Esophagus (tissue), 2 donors: ENCODE measurements around the gene THSD4. TPM values are rescaled to one million over a fixed set of nuclear protein-coding genes. Genes with fewer than 3 reads are reported as not detected.

Experiments
- H3K27ac ChIP-seq, 2 donors: one replicate each; pipeline ENCODE4 v1.5.1; 2013; ENCODE audit warnings: low read depth in 2 of 2, mild to moderate bottlenecking in 2 of 2, inconsistent platforms in 1 of 2, low read length in 1 of 2, moderate library complexity in 1 of 2
- H3K27me3 ChIP-seq, 2 donors: one replicate each; pipeline ENCODE4 v1.6.1; 2013; ENCODE audit warnings: low read length in 2 of 2, control low read depth in 1 of 2, mild to moderate bottlenecking in 1 of 2; ENCODE audit not compliant: insufficient read depth in 2 of 2, control insufficient read depth in 1 of 2
- H3K36me3 ChIP-seq, 2 donors: one replicate each; pipeline ENCODE4 v1.6.1; 2013; ENCODE audit warnings: low read length in 1 of 2; ENCODE audit not compliant: control insufficient read depth in 2 of 2, insufficient read depth in 2 of 2
- H3K4me1 ChIP-seq, 2 donors: one replicate each; pipeline ENCODE4 v1.6.1; 2013; ENCODE audit warnings: low read length in 1 of 2; ENCODE audit not compliant: control insufficient read depth in 2 of 2, insufficient read depth in 2 of 2
- H3K4me3 ChIP-seq, 2 donors: one replicate each; pipeline ENCODE4 v1.5.1; 2013; ENCODE audit warnings: low read length in 2 of 2, mild to moderate bottlenecking in 2 of 2, low read depth in 1 of 2, moderate library complexity in 1 of 2
- H3K9me3 ChIP-seq, 2 donors: one replicate each; pipeline ENCODE4 v1.6.1; 2013; ENCODE audit warnings: mild to moderate bottlenecking in 2 of 2, low read depth in 1 of 2, low read length in 1 of 2, moderate library complexity in 1 of 2; ENCODE audit not compliant: control insufficient read depth in 2 of 2, insufficient read depth in 1 of 2
- WGBS, 2 donors: extraction: QIAGEN DNeasy Blood & Tissue Kit; methylation state at CpG; one replicate each; pipeline ENCODE4 v1.1.7; 2013; 5-methylcytosine and 5-hydroxymethylcytosine counted together
- polyA plus RNA-seq, 2 donors: library from polyadenylated mRNA; stranded (reverse); fragments of 200-250 nt; gene quantifications; one replicate each; pipeline ENCODE4 v1.2.3, GENCODE V29; 2013
- donor health status: healthy with polysubstance abuse.
- donor health status: Bipolar disorder and iron deficiency.

Gene THSD4
- polyA plus RNA-seq, 2 donors: 34.1 to 49.7 TPM

GRCh38 chr15:71508081-71508682 lies 392.9 kb downstream of the THSD4 start:
- no peaks in the 10 kb centered on the region for H3K36me3 ChIP-seq
- 50 to 71% methylated on average over 4 of the region's 4 CpGs for WGBS, 2 donors
- peak overlapping the region; percentile 17 to 37 for H3K27ac ChIP-seq
- peaks cover 0 to 11% of the 10 kb centered on the region in 2 donors for H3K4me1 ChIP-seq
- no peak overlapping the region for H3K4me3 ChIP-seq
- no peaks in the 10 kb centered on the region for H3K27me3 ChIP-seq
- H3K9me3 ChIP-seq: no peaks in the 10 kb centered on the region

GRCh38 chr15:71509139-71509538 lies 393.9 kb downstream of the THSD4 start:
- WGBS, 2 donors: 41 to 45% methylated on average over 1 of the region's 1 CpG
- Histone ChIP-seq H3K4me3 (no peak overlapping the region), H3K27ac (peak overlapping the region; percentile 45 to 59), H3K4me1 (peaks cover 0 to 7% of the 10 kb centered on the region in 2 donors), H3K36me3 (no peaks in the 10 kb centered on the region), H3K9me3 (no peaks in the 10 kb centered on the region), H3K27me3 (no peaks in the 10 kb centered on the region)

GRCh38 chr15:71510763-71511162 lies 395.5 kb downstream of the THSD4 start:
- Histone ChIP-seq H3K4me1 (peaks cover 0 to 7% of the 10 kb centered on the region in 2 donors), H3K27ac (peak overlapping the region in 1 of 2 donors; percentile 43), H3K4me3 (no peak overlapping the region), H3K36me3 (no peaks in the 10 kb centered on the region), H3K9me3 (no peaks in the 10 kb centered on the region), H3K27me3 (no peaks in the 10 kb centered on the region)
- 77 to 84% methylated on average over 6 of the region's 6 CpGs for WGBS, 2 donors

GRCh38 chr15:71511796-71512681 lies 396.8 kb downstream of the THSD4 start:
- no peaks in the 10 kb centered on the region for H3K36me3 ChIP-seq
- no peaks in the 10 kb centered on the region for H3K27me3 ChIP-seq
- WGBS, 2 donors: 33 to 35% methylated on average over 15 of the region's 15 CpGs
- no peaks in the 10 kb centered on the region for H3K9me3 ChIP-seq
- peaks cover 0 to 3% of the 10 kb centered on the region in 2 donors for H3K4me1 ChIP-seq
- peak overlapping the region; percentile 50 to 57 for H3K27ac ChIP-seq
- no peak overlapping the region for H3K4me3 ChIP-seq

- no peaks in the 10 kb centered on the region for H3K36me3 ChIP-seq
- H3K4me3 ChIP-seq: no peak overlapping the region
- H3K27ac ChIP-seq: no peak overlapping the region
- H3K4me1 ChIP-seq: no peaks in the 10 kb centered on the region
- H3K9me3 ChIP-seq: no peaks in the 10 kb centered on the region
- H3K27me3 ChIP-seq: no peaks in the 10 kb centered on the region
- 46 to 51% methylated on average over 3 of the region's 3 CpGs for WGBS, 2 donors
Observed at GRCh38 chr15:71512682-71513006, 397.4 kb downstream of the THSD4 start.

- H3K9me3 ChIP-seq: no peaks in the 10 kb centered on the region
- no peaks in the 10 kb centered on the region for H3K36me3 ChIP-seq
- H3K4me3 ChIP-seq: no peak overlapping the region
- H3K27me3 ChIP-seq: no peaks in the 10 kb centered on the region
- peak overlapping the region; percentile 67 to 74 for H3K27ac ChIP-seq
- WGBS, 2 donors: 42 to 47% methylated on average over 10 of the region's 10 CpGs
- peaks cover 0 to 2% of the 10 kb centered on the region in 2 donors for H3K4me1 ChIP-seq
Observed at GRCh38 chr15:71515375-71516186, 400.3 kb downstream of the THSD4 start.

- Histone ChIP-seq H3K4me1 (peaks cover 0 to 2% of the 10 kb centered on the region in 2 donors), H3K27me3 (no peaks in the 10 kb centered on the region), H3K4me3 (no peak overlapping the region), H3K27ac (peak overlapping the region in 1 of 2 donors; percentile 50), H3K9me3 (no peaks in the 10 kb centered on the region), H3K36me3 (no peaks in the 10 kb centered on the region)
Observed at GRCh38 chr15:71517751-71518150, 402.5 kb downstream of the THSD4 start.

- Histone ChIP-seq H3K36me3 (no peaks in the 10 kb centered on the region), H3K4me1 (peaks cover 0 to 2% of the 10 kb centered on the region in 2 donors), H3K9me3 (no peaks in the 10 kb centered on the region), H3K27me3 (no peaks in the 10 kb centered on the region), H3K4me3 (no peak overlapping the region), H3K27ac (no peak overlapping the region)
- 75 to 82% methylated on average over 2 of the region's 2 CpGs for WGBS, 2 donors
Observed at GRCh38 chr15:71518661-71519060, 403.4 kb downstream of the THSD4 start.

GRCh38 chr15:71526060-71526820 lies 411.0 kb downstream of the THSD4 start:
- WGBS, 2 donors: 11 to 18% methylated on average over 10 of the region's 10 CpGs
- H3K27ac ChIP-seq: peak overlapping the region in 1 of 2 donors; percentile 42
- H3K4me1 ChIP-seq: no peaks in the 10 kb centered on the region

More at GRCh38 chr15:71526060-71526820, 411.0 kb downstream of the THSD4 start:
- H3K4me3 ChIP-seq: no peak overlapping the region
- no peaks in the 10 kb centered on the region for H3K9me3 ChIP-seq
- no peaks in the 10 kb centered on the region for H3K27me3 ChIP-seq
- no peaks in the 10 kb centered on the region for H3K36me3 ChIP-seq
